Adrenal gland (tissue), 12 donors: ENCODE data around the gene CCDC33. TPM values are rescaled to one million over a fixed set of nuclear protein-coding genes. Genes with fewer than 3 reads are reported as not detected.
"Not testable (repeated sequence)": the region's sequence is repeated elsewhere in the genome, so short reads cannot be mapped to it uniquely, and the experiment has no call there.

Experiments used
- DNase-seq, 7 donors: peaks; one replicate each; pipeline ENCODE4 v3.0.0-alpha.2; 2019 to 2020
- H3K27ac ChIP-seq, 5 donors: fragments of 200-600 bp; sonication (generic) in 4 of 5; 1 replicate in 3 of 5; 2 replicates in 2 of 5; pipeline versions ENCODE4 v1.5.1 to v1.8.0; 2016 to 2020; ENCODE audit warnings: mild to moderate bottlenecking in 1 of 5
- H3K27me3 ChIP-seq: fragments of 200-600 bp; 2 replicates; pipeline ENCODE4 v1.8.0; 2021
- H3K36me3 ChIP-seq, 2 donors: fragments of 200-600 bp; replicated peaks in 1 of 2; 1 replicate in 1 of 2; 2 replicates in 1 of 2; pipeline versions ENCODE4 v1.5.1 to v1.8.0; 2018 to 2022
- H3K4me1 ChIP-seq, 2 donors: fragments of 200-600 bp; replicated peaks in 1 of 2; 1 replicate in 1 of 2; 2 replicates in 1 of 2; pipeline versions ENCODE4 v1.5.1 to v1.8.0; 2018 to 2021
- H3K4me3 ChIP-seq, 4 donors: fragments of 200-600 bp; sonication (generic) in 3 of 4; one replicate each; pipeline ENCODE4 v1.5.1; 2016 to 2018
- H3K9me3 ChIP-seq, 3 donors: fragments of 200-600 bp; sonication (generic) in 1 of 3; replicated peaks in 1 of 3; 1 replicate in 2 of 3; 2 replicates in 1 of 3; pipeline versions ENCODE4 v1.5.1 to v1.8.0; 2016 to 2021
- POLR2A ChIP-seq, 2 donors: fragments of 450-650 bp; IDR thresholded peaks; one replicate each; pipeline ENCODE4 v1.6.1; 2017; ENCODE audit warnings: antibody characterized with exemption in 2 of 2, mild to moderate bottlenecking in 2 of 2, moderate library complexity in 1 of 2
- WGBS, 4 donors: extraction: QIAGEN DNeasy Blood & Tissue Kit in 2 of 4; methylation state at CpG; one replicate each; pipeline versions ENCODE4 v1.1.5 to v1.1.7; 2013 to 2017; 5-methylcytosine and 5-hydroxymethylcytosine counted together
- intact Hi-C, 2 donors: fragments of 100-400 bp; cut with DNase I; formaldehyde crosslinking; loops; one replicate each; pipeline versions ENCODE4 v1.14.1 to v1.15.0; 2022 to 2023
- polyA plus RNA-seq, 3 donors: library from polyadenylated mRNA; stranded (reverse); fragments of 200-250 nt in 2 of 3; fragments of 350-450 nt in 1 of 3; fragmentation: Illumina TruSeq in 1 of 3; extraction: RNeasy Lipid Tissue Mini Kit (QIAGEN cat#74804) in 1 of 3; gene quantifications; one replicate each; pipeline ENCODE4 v1.2.3, GENCODE V29; 2013 to 2014
- total RNA-seq, 9 donors: library from RNA; depleted of rRNA in 4 of 9; stranded (reverse); fragments of >200 nt in 4 of 9; fragments of 120-200 nt in 1 of 9; fragmentation: NEBNext Ultra II Directional in 1 of 9; extraction: Animal tissue kit (Norgen Biotek cat#: 25700) in 1 of 9; gene quantifications; one replicate each; pipeline versions ENCODE4 v1.1.0 to v1.2.4, GENCODE V29; 2013 to 2023
- TF ChIP-seq, protein P1 (sequence below), 6 experiments: fragments of 450-650 bp in 4 of 6; fragments of 200-600 bp in 2 of 6; sonication (generic) in 1 of 6; IDR thresholded peaks; 1 replicate in 5 of 6; 2 replicates in 1 of 6; pipeline versions ENCODE4 v1.5.1 to v1.8.0; 2016 to 2021; ENCODE audit warnings: antibody characterized with exemption in 6 of 6, mild to moderate bottlenecking in 2 of 6, moderate library complexity in 1 of 6
- donor health status: healthy with polysubstance abuse.
- donor health status: Bipolar disorder and iron deficiency.
- donor health status: DM: yes; HTN: yes; CAD: no.
- donor health status: DM: no; HTN: no; CAD: no.
- donor health status: DM: no; HTN: no; CAD: no.
- donor health status: DM: yes; HTN: yes; CAD: no.

The CCDC33 gene
- total and polyA plus RNA-seq, 12 donors = 0.11 to 1.1 (median 0.30) TPM; not detected in 3

DNA sequence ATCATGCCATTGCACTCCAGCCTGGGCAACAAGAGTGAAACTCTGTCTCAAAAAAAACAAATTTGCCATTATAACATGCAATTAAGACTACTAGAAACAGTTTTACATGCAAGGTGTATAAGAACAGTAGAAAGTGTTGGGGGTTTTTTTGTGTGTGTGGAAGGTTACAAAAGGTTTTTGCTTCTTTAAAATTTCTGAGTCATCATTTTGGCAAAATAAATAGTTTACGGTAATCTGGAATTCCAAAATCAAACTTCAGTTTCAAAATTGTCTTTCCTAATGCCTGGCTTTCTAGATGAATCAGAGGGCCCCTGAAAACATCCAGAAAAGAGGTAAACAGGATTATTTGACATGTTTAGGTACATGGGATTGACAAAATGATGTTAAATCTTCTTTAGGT is 124.7 kb downstream of the CCDC33 start:
- H3K4me3 ChIP-seq = peak overlapping the region in 1 of 4 donors; percentile 14
- H3K9me3 ChIP-seq = not testable (repeated sequence)

DNA sequence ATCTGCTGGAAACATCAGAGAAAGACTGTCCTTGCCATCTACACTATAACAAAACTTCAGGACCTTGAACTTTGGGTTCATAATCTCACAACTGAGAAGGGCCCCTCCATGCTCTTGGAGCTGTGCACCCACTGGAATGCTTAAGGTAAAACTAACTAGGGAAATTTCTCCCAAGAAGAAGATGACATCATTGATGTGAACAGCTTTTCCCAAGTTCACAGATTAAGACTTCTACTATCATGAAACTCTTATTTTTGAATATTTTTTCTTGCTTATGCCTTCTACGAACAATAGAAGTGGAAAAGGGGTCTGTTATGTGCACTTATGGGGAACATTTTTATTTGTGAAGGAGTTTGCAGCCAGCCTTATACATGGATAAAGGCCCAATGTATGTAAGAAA is 126.4 kb downstream of the CCDC33 start:
- intact Hi-C loops = no loop called here
- DNase-seq = no peak
- WGBS, 4 donors = 66 to 81% (median 79%) methylated on average over 1 of the region's 1 CpG
- H3K27ac ChIP-seq = peak overlapping the region in 2 of 5 donors; percentile 94 to 95
- TF ChIP-seq POLR2A (IDR thresholded peaks at IDR 0.05) = no peak
- TF ChIP-seq, protein P1, sequence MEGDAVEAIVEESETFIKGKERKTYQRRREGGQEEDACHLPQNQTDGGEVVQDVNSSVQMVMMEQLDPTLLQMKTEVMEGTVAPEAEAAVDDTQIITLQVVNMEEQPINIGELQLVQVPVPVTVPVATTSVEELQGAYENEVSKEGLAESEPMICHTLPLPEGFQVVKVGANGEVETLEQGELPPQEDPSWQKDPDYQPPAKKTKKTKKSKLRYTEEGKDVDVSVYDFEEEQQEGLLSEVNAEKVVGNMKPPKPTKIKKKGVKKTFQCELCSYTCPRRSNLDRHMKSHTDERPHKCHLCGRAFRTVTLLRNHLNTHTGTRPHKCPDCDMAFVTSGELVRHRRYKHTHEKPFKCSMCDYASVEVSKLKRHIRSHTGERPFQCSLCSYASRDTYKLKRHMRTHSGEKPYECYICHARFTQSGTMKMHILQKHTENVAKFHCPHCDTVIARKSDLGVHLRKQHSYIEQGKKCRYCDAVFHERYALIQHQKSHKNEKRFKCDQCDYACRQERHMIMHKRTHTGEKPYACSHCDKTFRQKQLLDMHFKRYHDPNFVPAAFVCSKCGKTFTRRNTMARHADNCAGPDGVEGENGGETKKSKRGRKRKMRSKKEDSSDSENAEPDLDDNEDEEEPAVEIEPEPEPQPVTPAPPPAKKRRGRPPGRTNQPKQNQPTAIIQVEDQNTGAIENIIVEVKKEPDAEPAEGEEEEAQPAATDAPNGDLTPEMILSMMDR (IDR thresholded peaks at IDR 0.05) = no peak
- H3K4me3 ChIP-seq = no peak overlapping the region
- H3K27me3 ChIP-seq = no peaks in the 10 kb centered on the region
- H3K9me3 ChIP-seq = no peaks in the 10 kb centered on the region
- no peaks in the 10 kb centered on the region for H3K36me3 ChIP-seq
- peaks cover 34 to 50% of the 10 kb centered on the region in 2 donors for H3K4me1 ChIP-seq

More for the DNA sequence above, 124.7 kb downstream of the CCDC33 start:
- 26 to 39% (median 32%) methylated on average over 1 of the region's 1 CpG for WGBS, 4 donors
- TF ChIP-seq POLR2A (IDR thresholded peaks at IDR 0.05) = peak in 1 of 2 donors; percentile 28
- DNase-seq, H3K36me3 ChIP-seq, H3K27me3 ChIP-seq, intact Hi-C loops: not testable (repeated sequence)
- Histone ChIP-seq H3K4me1 (peaks cover 34 to 48% of the 10 kb centered on the region in 2 donors), H3K27ac (peak overlapping the region; percentile 60 to 82 (median 72))

DNA sequence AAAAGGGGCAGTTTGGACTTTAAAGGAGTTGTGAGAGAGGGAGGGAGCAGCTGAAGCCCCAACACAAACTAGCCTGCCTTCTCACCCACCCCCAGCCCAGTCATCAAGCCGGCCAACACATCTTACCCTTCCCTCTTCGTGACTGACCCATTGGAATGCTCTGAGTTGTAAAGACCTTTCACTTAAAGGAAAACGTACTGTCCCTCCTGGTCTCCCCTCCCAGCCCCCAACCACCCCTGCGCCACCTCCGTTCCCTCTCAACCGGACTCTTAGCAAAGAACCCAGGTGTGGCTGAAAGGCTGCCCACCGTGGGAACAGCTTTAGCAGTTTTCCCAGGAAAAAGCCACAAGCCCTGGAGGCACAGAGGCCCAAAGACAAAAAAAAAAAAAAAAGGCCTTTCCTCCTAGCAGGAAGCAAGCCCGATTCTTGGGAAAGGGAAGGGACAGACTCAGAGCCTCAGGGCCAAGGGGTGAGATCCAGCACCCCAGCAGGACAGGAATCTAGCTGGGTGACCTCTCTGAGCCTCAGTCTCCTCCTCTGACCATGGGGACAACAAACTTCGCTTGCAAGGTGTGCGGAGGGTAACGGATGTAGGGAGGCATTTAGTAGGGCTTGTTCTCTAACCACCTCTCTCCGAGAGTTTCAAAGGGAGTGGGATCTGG is 128.9 kb downstream of the CCDC33 start:
- DNase-seq = peak in 3 of 7 donors; percentile 37 to 67 (median 44)
- Histone ChIP-seq H3K27ac (peak overlapping the region; percentile 81 to 95 (median 94)), H3K9me3 (no peaks in the 10 kb centered on the region), H3K27me3 (no peaks in the 10 kb centered on the region), H3K36me3 (no peaks in the 10 kb centered on the region), H3K4me1 (peaks cover 40 to 46% of the 10 kb centered on the region in 2 donors), H3K4me3 (peak overlapping the region; percentile 12 to 72 (median 52))
- TF ChIP-seq POLR2A (IDR thresholded peaks at IDR 0.05) = peak in 1 of 2 donors; percentile 30
- TF ChIP-seq, protein P1 (IDR thresholded peaks at IDR 0.05) = no peak
- WGBS, 4 donors = 45 to 57% (median 48%) methylated on average over 12 of the region's 12 CpGs
- intact Hi-C loops = no loop called here

GRCh38 chr15:74365598-74366445 is 129.7 kb downstream of the CCDC33 start:
- peak; percentile 60 to 82 (median 79) for DNase-seq
- H3K27me3 ChIP-seq = no peaks in the 10 kb centered on the region
- H3K9me3 ChIP-seq = no peaks in the 10 kb centered on the region
- peaks cover 33 to 40% of the 10 kb centered on the region in 2 donors for H3K4me1 ChIP-seq
- H3K4me3 ChIP-seq = peak overlapping the region; percentile 12 to 72 (median 52)
- 2 to 4% (median 3%) methylated on average over 30 to 75 of the region's 75 CpGs for WGBS, 4 donors
- H3K27ac ChIP-seq = peak overlapping the region; percentile 81 to 95 (median 94)
- intact Hi-C loops = no loop called here
- no peaks in the 10 kb centered on the region for H3K36me3 ChIP-seq
- TF ChIP-seq, protein P1 (IDR thresholded peaks at IDR 0.05) = peak in 1 of 6 experiments; percentile 14
- TF ChIP-seq POLR2A (IDR thresholded peaks at IDR 0.05) = peak; percentile 64 to 79
